HepG2 (cell line): ENCODE data around the gene NUDT8. TPM values are rescaled to one million over a fixed set of nuclear protein-coding genes. Genes with fewer than 3 reads are reported as not detected.

Experiments used
- DNMT1 ChIP-seq: sonication (generic); formaldehyde crosslinking; IDR thresholded peaks from 2 replicates; pipeline ENCODE4 v1.5.1; 2020; ENCODE audit warnings: mild to moderate bottlenecking, missing genetic modification reagents
- ESRRA ChIP-seq: sonication (generic); formaldehyde crosslinking; IDR thresholded peaks from 2 replicates; pipeline ENCODE4 v1.5.1; 2020; ENCODE audit warnings: mild to moderate bottlenecking, low read depth, missing genetic modification reagents
- GZF1 ChIP-seq: sonication (generic); formaldehyde crosslinking; IDR thresholded peaks from 2 replicates; pipeline ENCODE4 v1.5.1; 2020; ENCODE audit warnings: mild to moderate bottlenecking, missing genetic modification reagents
- NCOA1 ChIP-seq: sonication (generic); formaldehyde crosslinking; IDR thresholded peaks from 2 replicates; pipeline ENCODE4 v1.9.0; 2021; ENCODE audit warnings: missing genetic modification reagents
- NFKB2 ChIP-seq: sonication (generic); formaldehyde crosslinking; IDR thresholded peaks from 2 replicates; pipeline ENCODE4 v1.4.0; 2020; ENCODE audit warnings: missing genetic modification reagents, borderline replicate concordance
- RBFOX2 ChIP-seq: fragments of 200-400 bp; formaldehyde crosslinking; IDR thresholded peaks from 2 replicates; pipeline ENCODE4 v1.6.1; 2017; ENCODE audit warnings: low read depth, mild to moderate bottlenecking, low read length
- SOX5 ChIP-seq: IDR thresholded peaks from 2 replicates; pipeline ENCODE4 v1.6.1; 2016; ENCODE audit warnings: borderline replicate concordance
- TBX2 ChIP-seq: sonication (generic); formaldehyde crosslinking; IDR thresholded peaks from 2 replicates; pipeline ENCODE4 v1.5.0; 2020; ENCODE audit warnings: missing genetic modification reagents, mild to moderate bottlenecking, borderline replicate concordance
- TCF7 ChIP-seq: sonication (generic); IDR thresholded peaks from 2 replicates; pipeline ENCODE4 v1.6.1; 2016; ENCODE audit warnings: antibody characterized with exemption, low read depth
- XRCC5 ChIP-seq: fragments of 200-400 bp; formaldehyde crosslinking; optimal IDR thresholded peaks from 2 replicates; pipeline ENCODE3; 2017; ENCODE audit warnings: mild to moderate bottlenecking, low read length
- polyA plus RNA-seq, 8 experiments: library from polyadenylated mRNA; depleted of rRNA in 3 of 8; stranded (reverse) in 7 of 8; unstranded in 1 of 8; fragments of >200 nt; fragmentation: Illumina TruSeq in 4 of 8; extraction: Trizol in 4 of 8; gene quantifications; 2 replicates each; pipeline versions ENCODE4 v1.2.1 to v1.2.3, GENCODE V29; 2011 to 2016; ENCODE audit warnings: low read depth in 4 of 8, missing spikeins in 1 of 8, mixed read lengths in 1 of 8; ENCODE audit not compliant: insufficient read depth in 1 of 8
- total RNA-seq, 5 experiments: library from RNA; depleted of rRNA; stranded (reverse); fragments of >200 nt; fragmentation: Illumina TruSeq; extraction: Trizol; gene quantifications; 2 replicates each; pipeline ENCODE4 v1.2.3, GENCODE V29; 2016; ENCODE audit warnings: low read depth in 1 of 5
- TF ChIP-seq, protein P1 (sequence below): sonication (generic); formaldehyde crosslinking; IDR thresholded peaks from 2 replicates; pipeline ENCODE4 v1.8.0; 2022; ENCODE audit warnings: mild to moderate bottlenecking, missing genetic modification reagents, moderate library complexity
- TF ChIP-seq, protein P2 (sequence below): sonication (generic); formaldehyde crosslinking; conservative IDR thresholded peaks from 2 replicates; pipeline ENCODE4 v1.4.0; 2020; ENCODE audit warnings: missing genetic modification reagents
- TF ChIP-seq, protein P3 (sequence below): IDR thresholded peaks from 2 replicates; pipeline ENCODE4 v1.6.1; 2018; ENCODE audit warnings: missing genetic modification reagents
- TF ChIP-seq, protein P4 (sequence below): sonication (generic); formaldehyde crosslinking; IDR thresholded peaks from 2 replicates; pipeline ENCODE4 v1.5.0; 2020; ENCODE audit warnings: missing genetic modification reagents
- TF ChIP-seq, protein P5 (sequence below): fragments of 450-650 bp; IDR thresholded peaks from 2 replicates; pipeline ENCODE4 v1.6.1; 2017
- TF ChIP-seq, protein P6 (sequence below): sonication (generic); formaldehyde crosslinking; IDR thresholded peaks from 2 replicates; pipeline ENCODE4 v1.4.0; 2020; ENCODE audit warnings: mild to moderate bottlenecking, missing genetic modification reagents
- TF ChIP-seq, protein P7 (sequence below): sonication (generic); formaldehyde crosslinking; IDR thresholded peaks from 2 replicates; pipeline ENCODE4 v1.4.0; 2020; ENCODE audit warnings: missing genetic modification reagents
- TF ChIP-seq, protein P8 (sequence below): sonication (generic); formaldehyde crosslinking; IDR thresholded peaks from 2 replicates; pipeline ENCODE4 v1.5.1; 2020; ENCODE audit warnings: missing genetic modification reagents, mild to moderate bottlenecking, borderline replicate concordance

The NUDT8 gene
- total and polyA plus RNA-seq, 2 of the 13 experiments (the other 11 are each of a cell fraction or from before 2014, with no cell fraction given): 6.7 to 25.8 TPM

DNA sequence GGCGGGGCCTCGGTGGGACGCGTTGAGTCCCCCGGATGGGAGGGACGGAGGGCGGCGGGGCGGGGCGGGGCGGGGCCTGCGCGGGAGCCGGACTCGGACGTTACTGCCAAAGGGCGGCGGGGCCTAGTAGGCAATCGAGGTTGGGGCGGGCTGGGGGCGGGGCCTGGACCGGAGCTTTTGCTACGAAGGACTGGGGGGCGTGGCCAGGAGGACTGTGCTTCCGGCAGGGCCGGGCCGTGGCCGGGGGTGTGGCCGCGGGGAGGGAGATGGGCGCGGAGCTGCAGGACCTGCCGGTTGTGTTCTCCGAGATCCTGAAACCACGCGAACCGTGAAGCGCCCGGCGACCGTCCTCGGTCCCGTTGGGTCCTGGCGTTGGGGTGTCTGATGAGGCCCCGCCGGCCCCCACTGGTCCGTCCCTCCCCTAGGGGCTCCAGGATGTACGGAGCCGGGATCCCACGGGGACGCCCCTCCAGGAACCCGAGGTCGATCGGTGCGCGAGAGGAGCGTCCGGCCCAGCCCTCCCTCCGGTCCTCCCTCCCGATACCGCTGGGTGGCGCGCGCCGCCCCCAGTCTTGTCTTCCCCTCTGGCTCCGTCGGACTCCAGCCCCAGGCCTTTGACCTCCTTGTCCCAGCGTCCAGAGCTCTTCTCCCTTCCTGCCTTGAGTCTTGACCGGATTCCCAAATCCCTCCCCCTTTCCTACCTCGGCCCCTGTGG lies 648 bp upstream of the NUDT8 start (continued):
- no peak for TF ChIP-seq GZF1
- peak; percentile 60 for TF ChIP-seq SOX5 (CRISPR knock-in tag)
- TF ChIP-seq, protein P1, sequence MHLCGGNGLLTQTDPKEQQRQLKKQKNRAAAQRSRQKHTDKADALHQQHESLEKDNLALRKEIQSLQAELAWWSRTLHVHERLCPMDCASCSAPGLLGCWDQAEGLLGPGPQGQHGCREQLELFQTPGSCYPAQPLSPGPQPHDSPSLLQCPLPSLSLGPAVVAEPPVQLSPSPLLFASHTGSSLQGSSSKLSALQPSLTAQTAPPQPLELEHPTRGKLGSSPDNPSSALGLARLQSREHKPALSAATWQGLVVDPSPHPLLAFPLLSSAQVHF (CRISPR knock-in tag): no peak
- peak; percentile 42; the same call in 1 of the 2 replicates for TF ChIP-seq TBX2 (CRISPR knock-in tag)
- TF ChIP-seq, protein P2, sequence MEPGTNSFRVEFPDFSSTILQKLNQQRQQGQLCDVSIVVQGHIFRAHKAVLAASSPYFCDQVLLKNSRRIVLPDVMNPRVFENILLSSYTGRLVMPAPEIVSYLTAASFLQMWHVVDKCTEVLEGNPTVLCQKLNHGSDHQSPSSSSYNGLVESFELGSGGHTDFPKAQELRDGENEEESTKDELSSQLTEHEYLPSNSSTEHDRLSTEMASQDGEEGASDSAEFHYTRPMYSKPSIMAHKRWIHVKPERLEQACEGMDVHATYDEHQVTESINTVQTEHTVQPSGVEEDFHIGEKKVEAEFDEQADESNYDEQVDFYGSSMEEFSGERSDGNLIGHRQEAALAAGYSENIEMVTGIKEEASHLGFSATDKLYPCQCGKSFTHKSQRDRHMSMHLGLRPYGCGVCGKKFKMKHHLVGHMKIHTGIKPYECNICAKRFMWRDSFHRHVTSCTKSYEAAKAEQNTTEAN (CRISPR knock-in tag): peak; percentile 70; the same call in 1 of the 2 replicates
- TF ChIP-seq TCF7: no peak
- TF ChIP-seq, protein P3, sequence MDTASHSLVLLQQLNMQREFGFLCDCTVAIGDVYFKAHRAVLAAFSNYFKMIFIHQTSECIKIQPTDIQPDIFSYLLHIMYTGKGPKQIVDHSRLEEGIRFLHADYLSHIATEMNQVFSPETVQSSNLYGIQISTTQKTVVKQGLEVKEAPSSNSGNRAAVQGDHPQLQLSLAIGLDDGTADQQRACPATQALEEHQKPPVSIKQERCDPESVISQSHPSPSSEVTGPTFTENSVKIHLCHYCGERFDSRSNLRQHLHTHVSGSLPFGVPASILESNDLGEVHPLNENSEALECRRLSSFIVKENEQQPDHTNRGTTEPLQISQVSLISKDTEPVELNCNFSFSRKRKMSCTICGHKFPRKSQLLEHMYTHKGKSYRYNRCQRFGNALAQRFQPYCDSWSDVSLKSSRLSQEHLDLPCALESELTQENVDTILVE (CRISPR knock-in tag): peak; percentile 48; the same call in 1 of the 2 replicates
- TF ChIP-seq RBFOX2: peak; percentile 84
- TF ChIP-seq, protein P4, sequence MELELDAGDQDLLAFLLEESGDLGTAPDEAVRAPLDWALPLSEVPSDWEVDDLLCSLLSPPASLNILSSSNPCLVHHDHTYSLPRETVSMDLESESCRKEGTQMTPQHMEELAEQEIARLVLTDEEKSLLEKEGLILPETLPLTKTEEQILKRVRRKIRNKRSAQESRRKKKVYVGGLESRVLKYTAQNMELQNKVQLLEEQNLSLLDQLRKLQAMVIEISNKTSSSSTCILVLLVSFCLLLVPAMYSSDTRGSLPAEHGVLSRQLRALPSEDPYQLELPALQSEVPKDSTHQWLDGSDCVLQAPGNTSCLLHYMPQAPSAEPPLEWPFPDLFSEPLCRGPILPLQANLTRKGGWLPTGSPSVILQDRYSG (CRISPR knock-in tag): no peak
- TF ChIP-seq NCOA1 (CRISPR knock-in tag): no peak
- no peak for TF ChIP-seq DNMT1
- no peak; the same call in 1 of the 2 replicates for TF ChIP-seq ESRRA
- peak; percentile 82; the same call in 1 of the 2 replicates for TF ChIP-seq NFKB2 (CRISPR knock-in tag)
- TF ChIP-seq, protein P5, sequence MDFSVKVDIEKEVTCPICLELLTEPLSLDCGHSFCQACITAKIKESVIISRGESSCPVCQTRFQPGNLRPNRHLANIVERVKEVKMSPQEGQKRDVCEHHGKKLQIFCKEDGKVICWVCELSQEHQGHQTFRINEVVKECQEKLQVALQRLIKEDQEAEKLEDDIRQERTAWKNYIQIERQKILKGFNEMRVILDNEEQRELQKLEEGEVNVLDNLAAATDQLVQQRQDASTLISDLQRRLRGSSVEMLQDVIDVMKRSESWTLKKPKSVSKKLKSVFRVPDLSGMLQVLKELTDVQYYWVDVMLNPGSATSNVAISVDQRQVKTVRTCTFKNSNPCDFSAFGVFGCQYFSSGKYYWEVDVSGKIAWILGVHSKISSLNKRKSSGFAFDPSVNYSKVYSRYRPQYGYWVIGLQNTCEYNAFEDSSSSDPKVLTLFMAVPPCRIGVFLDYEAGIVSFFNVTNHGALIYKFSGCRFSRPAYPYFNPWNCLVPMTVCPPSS: no peak
- TF ChIP-seq, protein P6, sequence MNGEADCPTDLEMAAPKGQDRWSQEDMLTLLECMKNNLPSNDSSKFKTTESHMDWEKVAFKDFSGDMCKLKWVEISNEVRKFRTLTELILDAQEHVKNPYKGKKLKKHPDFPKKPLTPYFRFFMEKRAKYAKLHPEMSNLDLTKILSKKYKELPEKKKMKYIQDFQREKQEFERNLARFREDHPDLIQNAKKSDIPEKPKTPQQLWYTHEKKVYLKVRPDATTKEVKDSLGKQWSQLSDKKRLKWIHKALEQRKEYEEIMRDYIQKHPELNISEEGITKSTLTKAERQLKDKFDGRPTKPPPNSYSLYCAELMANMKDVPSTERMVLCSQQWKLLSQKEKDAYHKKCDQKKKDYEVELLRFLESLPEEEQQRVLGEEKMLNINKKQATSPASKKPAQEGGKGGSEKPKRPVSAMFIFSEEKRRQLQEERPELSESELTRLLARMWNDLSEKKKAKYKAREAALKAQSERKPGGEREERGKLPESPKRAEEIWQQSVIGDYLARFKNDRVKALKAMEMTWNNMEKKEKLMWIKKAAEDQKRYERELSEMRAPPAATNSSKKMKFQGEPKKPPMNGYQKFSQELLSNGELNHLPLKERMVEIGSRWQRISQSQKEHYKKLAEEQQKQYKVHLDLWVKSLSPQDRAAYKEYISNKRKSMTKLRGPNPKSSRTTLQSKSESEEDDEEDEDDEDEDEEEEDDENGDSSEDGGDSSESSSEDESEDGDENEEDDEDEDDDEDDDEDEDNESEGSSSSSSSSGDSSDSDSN (CRISPR knock-in tag): no peak
- TF ChIP-seq, protein P7, sequence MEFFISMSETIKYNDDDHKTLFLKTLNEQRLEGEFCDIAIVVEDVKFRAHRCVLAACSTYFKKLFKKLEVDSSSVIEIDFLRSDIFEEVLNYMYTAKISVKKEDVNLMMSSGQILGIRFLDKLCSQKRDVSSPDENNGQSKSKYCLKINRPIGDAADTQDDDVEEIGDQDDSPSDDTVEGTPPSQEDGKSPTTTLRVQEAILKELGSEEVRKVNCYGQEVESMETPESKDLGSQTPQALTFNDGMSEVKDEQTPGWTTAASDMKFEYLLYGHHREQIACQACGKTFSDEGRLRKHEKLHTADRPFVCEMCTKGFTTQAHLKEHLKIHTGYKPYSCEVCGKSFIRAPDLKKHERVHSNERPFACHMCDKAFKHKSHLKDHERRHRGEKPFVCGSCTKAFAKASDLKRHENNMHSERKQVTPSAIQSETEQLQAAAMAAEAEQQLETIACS (CRISPR knock-in tag): no peak
- peak; percentile 84 for TF ChIP-seq XRCC5
- TF ChIP-seq, protein P8, sequence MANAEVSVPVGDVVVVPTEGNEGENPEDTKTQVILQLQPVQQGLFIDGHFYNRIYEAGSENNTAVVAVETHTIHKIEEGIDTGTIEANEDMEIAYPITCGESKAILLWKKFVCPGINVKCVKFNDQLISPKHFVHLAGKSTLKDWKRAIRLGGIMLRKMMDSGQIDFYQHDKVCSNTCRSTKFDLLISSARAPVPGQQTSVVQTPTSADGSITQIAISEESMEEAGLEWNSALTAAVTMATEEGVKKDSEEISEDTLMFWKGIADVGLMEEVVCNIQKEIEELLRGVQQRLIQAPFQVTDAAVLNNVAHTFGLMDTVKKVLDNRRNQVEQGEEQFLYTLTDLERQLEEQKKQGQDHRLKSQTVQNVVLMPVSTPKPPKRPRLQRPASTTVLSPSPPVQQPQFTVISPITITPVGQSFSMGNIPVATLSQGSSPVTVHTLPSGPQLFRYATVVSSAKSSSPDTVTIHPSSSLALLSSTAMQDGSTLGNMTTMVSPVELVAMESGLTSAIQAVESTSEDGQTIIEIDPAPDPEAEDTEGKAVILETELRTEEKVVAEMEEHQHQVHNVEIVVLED (CRISPR knock-in tag): peak; percentile 31; the same call in 1 of the 2 replicates
